Sigmoid colon (tissue), 4 donors: ENCODE results near the gene AADACL2.

ENCODE experiments used
- POLR2A ChIP-seq, 2 donors: fragments of 450-650 bp; IDR thresholded peaks; one replicate each; pipeline ENCODE4 v1.6.1; 2016; ENCODE audit warnings: antibody characterized with exemption in 2 of 2, mild to moderate bottlenecking in 2 of 2, moderate library complexity in 2 of 2
- POLR2AphosphoS5 ChIP-seq, 4 donors: sonication (generic); formaldehyde crosslinking; IDR thresholded peaks; one replicate each; pipeline ENCODE4 v1.6.1; 2017; ENCODE audit warnings: antibody characterized with exemption in 4 of 4
- TF ChIP-seq, protein P1 (sequence below), 4 experiments: fragments of 450-650 bp in 3 of 4; fragments of 200-600 bp in 1 of 4; IDR thresholded peaks; one replicate each; pipeline ENCODE4 v1.5.1; 2016 to 2019; ENCODE audit warnings: antibody characterized with exemption in 4 of 4, mild to moderate bottlenecking in 3 of 4, moderate library complexity in 2 of 4

- TF ChIP-seq, protein P1, sequence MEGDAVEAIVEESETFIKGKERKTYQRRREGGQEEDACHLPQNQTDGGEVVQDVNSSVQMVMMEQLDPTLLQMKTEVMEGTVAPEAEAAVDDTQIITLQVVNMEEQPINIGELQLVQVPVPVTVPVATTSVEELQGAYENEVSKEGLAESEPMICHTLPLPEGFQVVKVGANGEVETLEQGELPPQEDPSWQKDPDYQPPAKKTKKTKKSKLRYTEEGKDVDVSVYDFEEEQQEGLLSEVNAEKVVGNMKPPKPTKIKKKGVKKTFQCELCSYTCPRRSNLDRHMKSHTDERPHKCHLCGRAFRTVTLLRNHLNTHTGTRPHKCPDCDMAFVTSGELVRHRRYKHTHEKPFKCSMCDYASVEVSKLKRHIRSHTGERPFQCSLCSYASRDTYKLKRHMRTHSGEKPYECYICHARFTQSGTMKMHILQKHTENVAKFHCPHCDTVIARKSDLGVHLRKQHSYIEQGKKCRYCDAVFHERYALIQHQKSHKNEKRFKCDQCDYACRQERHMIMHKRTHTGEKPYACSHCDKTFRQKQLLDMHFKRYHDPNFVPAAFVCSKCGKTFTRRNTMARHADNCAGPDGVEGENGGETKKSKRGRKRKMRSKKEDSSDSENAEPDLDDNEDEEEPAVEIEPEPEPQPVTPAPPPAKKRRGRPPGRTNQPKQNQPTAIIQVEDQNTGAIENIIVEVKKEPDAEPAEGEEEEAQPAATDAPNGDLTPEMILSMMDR (IDR thresholded peaks at IDR 0.05): no peak
- TF ChIP-seq POLR2A (IDR thresholded peaks at IDR 0.05): no peak
- no peak for TF ChIP-seq POLR2AphosphoS5 (IDR thresholded peaks at IDR 0.05)
These were observed 46.7 kb upstream of the AADACL2 start for GRCh38 chr3:151687076-151687475.
